ENCODE measurements around the gene GIMAP1. TPM values are rescaled to one million over a fixed set of nuclear protein-coding genes. Genes with fewer than 3 reads are reported as not detected.

GIMAP1 gene
- total and polyA plus RNA-seq, 7 donors: 1.8 to 3.9 (median 3.3) TPM

DNA sequence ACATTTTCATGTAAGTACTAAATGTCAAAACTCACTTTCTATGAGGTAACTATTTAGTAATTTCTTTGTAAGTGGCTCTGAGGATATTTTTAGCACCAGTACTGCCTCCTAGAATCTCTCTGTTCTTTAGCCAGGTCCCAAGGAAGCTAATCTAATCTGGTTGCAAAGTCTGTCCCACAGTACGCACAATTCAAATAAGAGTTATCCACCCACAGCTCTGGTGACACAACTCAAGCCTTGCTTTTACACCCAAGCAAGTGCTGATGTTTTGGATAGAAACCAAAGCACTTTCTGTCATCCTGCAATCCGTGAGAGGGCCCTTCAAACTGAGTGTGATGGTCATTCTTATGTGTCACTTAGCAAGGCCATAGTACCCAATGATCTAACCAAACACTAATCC, 35.3 kb downstream of the GIMAP1 start:
- Histone ChIP-seq H3K9me3 (no peaks in the 10 kb centered on the region), H3K4me3 (no peak overlapping the region), H3K27ac (no peak overlapping the region), H3K27me3 (ENCODE audit: insufficient read depth in 3 of 3, low read length in 2 of 3) (no peaks in the 10 kb centered on the region), H3K4me1 (no peaks in the 10 kb centered on the region), H3K36me3 (ENCODE audit: insufficient read depth in 1 of 2, low read depth in 1 of 2) (no peaks in the 10 kb centered on the region)
- ATAC-seq: peak in 1 of 4 donors; percentile 35
- 41 to 43% (median 42%) methylated on average over 2 of the region's 2 CpGs for WGBS, 3 donors
- DNase-seq: no peak
- TF ChIP-seq, protein P1, sequence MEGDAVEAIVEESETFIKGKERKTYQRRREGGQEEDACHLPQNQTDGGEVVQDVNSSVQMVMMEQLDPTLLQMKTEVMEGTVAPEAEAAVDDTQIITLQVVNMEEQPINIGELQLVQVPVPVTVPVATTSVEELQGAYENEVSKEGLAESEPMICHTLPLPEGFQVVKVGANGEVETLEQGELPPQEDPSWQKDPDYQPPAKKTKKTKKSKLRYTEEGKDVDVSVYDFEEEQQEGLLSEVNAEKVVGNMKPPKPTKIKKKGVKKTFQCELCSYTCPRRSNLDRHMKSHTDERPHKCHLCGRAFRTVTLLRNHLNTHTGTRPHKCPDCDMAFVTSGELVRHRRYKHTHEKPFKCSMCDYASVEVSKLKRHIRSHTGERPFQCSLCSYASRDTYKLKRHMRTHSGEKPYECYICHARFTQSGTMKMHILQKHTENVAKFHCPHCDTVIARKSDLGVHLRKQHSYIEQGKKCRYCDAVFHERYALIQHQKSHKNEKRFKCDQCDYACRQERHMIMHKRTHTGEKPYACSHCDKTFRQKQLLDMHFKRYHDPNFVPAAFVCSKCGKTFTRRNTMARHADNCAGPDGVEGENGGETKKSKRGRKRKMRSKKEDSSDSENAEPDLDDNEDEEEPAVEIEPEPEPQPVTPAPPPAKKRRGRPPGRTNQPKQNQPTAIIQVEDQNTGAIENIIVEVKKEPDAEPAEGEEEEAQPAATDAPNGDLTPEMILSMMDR (IDR thresholded peaks at IDR 0.05): no peak
- intact Hi-C loops (cut with DNase I): loop anchor here in 1 of 2 donors (2.0 kb wide), 1 partner anchor 31 kb away; no protein-coding TSS in a partner anchor

DNA sequence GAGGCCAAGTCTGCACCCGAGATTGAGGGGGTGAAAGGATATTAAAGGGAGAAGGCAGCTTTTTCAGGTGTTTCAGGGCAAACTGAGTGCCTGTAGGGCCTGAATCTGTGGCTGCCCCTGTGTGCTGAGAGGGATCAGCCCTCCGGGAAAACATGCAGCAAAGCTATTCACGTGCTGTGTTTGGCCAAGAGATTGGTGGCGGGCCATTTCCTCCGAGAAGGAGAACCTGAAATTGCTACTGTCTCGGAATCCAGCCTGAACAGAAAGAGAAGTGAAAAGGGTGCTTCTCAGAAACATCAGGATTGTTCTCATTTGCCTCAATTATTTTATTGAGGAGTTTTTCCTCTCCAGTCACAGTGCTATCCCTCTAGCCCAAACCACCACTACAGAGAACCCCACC, 36.8 kb downstream of the GIMAP1 start:
- intact Hi-C loops (cut with DNase I): no loop called here
- Histone ChIP-seq H3K27ac (no peak overlapping the region), H3K4me1 (no peaks in the 10 kb centered on the region), H3K9me3 (no peaks in the 10 kb centered on the region), H3K27me3 (ENCODE audit: insufficient read depth in 3 of 3, low read length in 2 of 3) (no peaks in the 10 kb centered on the region), H3K4me3 (no peak overlapping the region), H3K36me3 (ENCODE audit: insufficient read depth in 1 of 2, low read depth in 1 of 2) (no peaks in the 10 kb centered on the region)
- 58 to 64% (median 59%) methylated on average over 6 of the region's 6 CpGs for WGBS, 3 donors
- TF ChIP-seq, protein P1 (IDR thresholded peaks at IDR 0.05): no peak
- ATAC-seq (no peak), DNase-seq (no peak)

DNA sequence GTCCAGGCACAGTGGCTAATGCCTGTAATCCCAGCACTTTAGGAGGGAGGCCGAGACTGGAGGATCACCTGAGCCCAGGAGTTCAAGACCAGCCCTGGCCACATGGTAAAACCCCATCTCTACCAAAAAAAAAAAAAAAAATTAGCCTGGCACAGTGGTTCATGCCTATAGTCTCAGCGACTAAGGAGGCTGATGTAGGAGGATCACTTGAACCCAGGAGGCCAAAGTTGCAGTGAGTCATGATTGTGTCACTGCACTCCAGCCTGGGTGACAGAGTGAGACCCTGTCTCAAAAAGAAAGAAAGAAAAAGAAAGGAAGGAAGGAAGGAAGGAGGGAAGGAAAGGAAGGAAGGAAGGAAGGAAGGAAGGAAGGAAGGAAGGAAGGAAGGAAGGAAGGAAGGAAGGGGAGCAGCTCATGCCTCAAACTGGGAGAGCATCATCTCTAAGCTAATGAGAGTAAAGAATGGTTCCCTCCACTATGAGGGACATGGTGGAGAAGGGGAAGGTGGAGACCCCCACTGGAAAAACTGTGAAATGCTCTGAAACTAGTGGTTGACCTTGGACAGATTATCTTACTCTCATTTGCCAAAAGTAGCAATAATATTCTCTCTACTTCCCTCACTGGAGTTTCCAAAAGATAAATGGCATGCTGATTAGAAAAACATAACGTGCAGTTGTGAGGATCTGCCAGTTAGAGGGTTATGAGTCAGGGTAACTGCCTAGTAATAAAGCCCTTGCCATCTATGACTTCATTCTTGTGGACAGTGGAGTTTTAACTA, 37.6 kb downstream of the GIMAP1 start:
- Histone ChIP-seq H3K27me3 (ENCODE audit: insufficient read depth in 3 of 3, low read length in 2 of 3) (no peaks in the 10 kb centered on the region), H3K36me3 (ENCODE audit: insufficient read depth in 1 of 2, low read depth in 1 of 2) (no peaks in the 10 kb centered on the region), H3K4me3 (no peak overlapping the region), H3K9me3 (no peaks in the 10 kb centered on the region), H3K27ac (no peak overlapping the region), H3K4me1 (no peaks in the 10 kb centered on the region)
- ATAC-seq (no peak), DNase-seq (no peak)
- 28 to 38% (median 35%) methylated on average over 3 of the region's 3 CpGs for WGBS, 3 donors
- intact Hi-C loops (cut with DNase I): no loop called here
- TF ChIP-seq, protein P1 (IDR thresholded peaks at IDR 0.05): peak; percentile 17

DNA sequence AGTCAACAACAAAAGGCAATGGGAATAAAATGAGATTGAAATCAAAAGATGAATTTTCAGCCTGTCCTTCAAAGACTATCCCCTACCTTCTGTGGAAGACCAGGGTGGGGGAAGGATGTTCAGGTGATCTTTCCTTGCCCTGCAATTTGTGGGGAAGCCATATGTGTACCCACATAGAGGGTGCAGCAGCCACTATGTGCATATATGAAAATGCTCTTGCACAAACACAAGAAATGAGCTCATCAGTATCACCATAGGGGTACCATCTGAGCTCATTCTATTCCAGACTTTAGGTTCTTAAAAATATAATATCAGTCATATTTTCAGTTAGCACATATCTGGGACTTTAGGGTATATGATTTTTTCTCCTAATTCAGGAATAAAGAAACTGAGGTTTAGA, 38.5 kb downstream of the GIMAP1 start:
- Histone ChIP-seq H3K27me3 (ENCODE audit: insufficient read depth in 3 of 3, low read length in 2 of 3) (no peaks in the 10 kb centered on the region), H3K27ac (no peak overlapping the region), H3K4me3 (no peak overlapping the region), H3K9me3 (no peaks in the 10 kb centered on the region), H3K4me1 (no peaks in the 10 kb centered on the region), H3K36me3 (ENCODE audit: insufficient read depth in 1 of 2, low read depth in 1 of 2) (no peaks in the 10 kb centered on the region)
- DNase-seq: no peak
- ATAC-seq: no peak
- TF ChIP-seq, protein P1 (IDR thresholded peaks at IDR 0.05): no peak
- intact Hi-C loops (cut with DNase I): loop anchor here in 1 of 2 donors (5.0 kb wide), 1 partner anchor 308 kb away; no protein-coding TSS in a partner anchor
